ENCODE results near the gene COIL.

The COIL gene

GRCh38 chr17:56892333-56892732, 68.5 kb downstream of the COIL start:
- H3K27ac Mint-ChIP-seq = no peak overlapping the region
- H3K36me3 Mint-ChIP-seq = peaks cover 27% of the 10 kb centered on the region
- no peaks in the 10 kb centered on the region for H3K27me3 Mint-ChIP-seq
- H3K4me1 Mint-ChIP-seq (ENCODE audit: low read depth) = peaks cover 2% of the 10 kb centered on the region
- H3K9me3 Mint-ChIP-seq (ENCODE audit: low read depth) = peaks cover under 1% of the 10 kb centered on the region
- no peak overlapping the region for H3K4me3 Mint-ChIP-seq

- no peak overlapping the region for H3K27ac Mint-ChIP-seq
- no peaks in the 10 kb centered on the region for H3K27me3 Mint-ChIP-seq
- H3K4me3 Mint-ChIP-seq = no peak overlapping the region
- peaks cover 4% of the 10 kb centered on the region for H3K9me3 Mint-ChIP-seq (ENCODE audit: low read depth)
- peaks cover 2% of the 10 kb centered on the region for H3K4me1 Mint-ChIP-seq (ENCODE audit: low read depth)
- peaks cover 30% of the 10 kb centered on the region for H3K36me3 Mint-ChIP-seq
These were observed 69.1 kb downstream of the COIL start for GRCh38 chr17:56891751-56892150.

- H3K27ac Mint-ChIP-seq = no peak overlapping the region
These were observed 69.8 kb downstream of the COIL start for GRCh38 chr17:56890906-56891674.

GRCh38 chr17:56890390-56890789, 70.5 kb downstream of the COIL start:
- Mint-ChIP-seq H3K27me3 (no peaks in the 10 kb centered on the region), H3K9me3 (ENCODE audit: low read depth) (peaks cover 4% of the 10 kb centered on the region), H3K36me3 (peaks cover 30% of the 10 kb centered on the region), H3K4me1 (ENCODE audit: low read depth) (peaks cover 2% of the 10 kb centered on the region), H3K4me3 (no peak overlapping the region), H3K27ac (no peak overlapping the region)

More at GRCh38 chr17:56890906-56891674, 69.8 kb downstream of the COIL start:
- Mint-ChIP-seq H3K27me3 (no peaks in the 10 kb centered on the region), H3K36me3 (peaks cover 30% of the 10 kb centered on the region), H3K4me3 (no peak overlapping the region), H3K9me3 (ENCODE audit: low read depth) (peaks cover 4% of the 10 kb centered on the region), H3K4me1 (ENCODE audit: low read depth) (peaks cover 2% of the 10 kb centered on the region)
